ENCODE data around the gene PRG3.

PRG3 gene

GRCh38 chr11:57396744-57397143 lies 15.8 kb upstream of the PRG3 start:
- no peak for TF ChIP-seq CTCF (IDR thresholded peaks at IDR 0.05; ENCODE audit: control insufficient read depth, insufficient read depth, low read depth, low read length, missing control alignments)
- H3K4me3 ChIP-seq (ENCODE audit: control insufficient read depth, low read depth, low read length), result no peak overlapping the region
- no peak for DNase-seq (ENCODE audit: low read depth)

GRCh38 chr11:57395905-57396623 lies 15.1 kb upstream of the PRG3 start:
- DNase-seq (ENCODE audit: low read depth), result no peak
- TF ChIP-seq CTCF (IDR thresholded peaks at IDR 0.05; ENCODE audit: control insufficient read depth, insufficient read depth, low read depth, low read length, missing control alignments), result no peak
- no peak overlapping the region for H3K4me3 ChIP-seq (ENCODE audit: control insufficient read depth, low read depth, low read length)

DNA sequence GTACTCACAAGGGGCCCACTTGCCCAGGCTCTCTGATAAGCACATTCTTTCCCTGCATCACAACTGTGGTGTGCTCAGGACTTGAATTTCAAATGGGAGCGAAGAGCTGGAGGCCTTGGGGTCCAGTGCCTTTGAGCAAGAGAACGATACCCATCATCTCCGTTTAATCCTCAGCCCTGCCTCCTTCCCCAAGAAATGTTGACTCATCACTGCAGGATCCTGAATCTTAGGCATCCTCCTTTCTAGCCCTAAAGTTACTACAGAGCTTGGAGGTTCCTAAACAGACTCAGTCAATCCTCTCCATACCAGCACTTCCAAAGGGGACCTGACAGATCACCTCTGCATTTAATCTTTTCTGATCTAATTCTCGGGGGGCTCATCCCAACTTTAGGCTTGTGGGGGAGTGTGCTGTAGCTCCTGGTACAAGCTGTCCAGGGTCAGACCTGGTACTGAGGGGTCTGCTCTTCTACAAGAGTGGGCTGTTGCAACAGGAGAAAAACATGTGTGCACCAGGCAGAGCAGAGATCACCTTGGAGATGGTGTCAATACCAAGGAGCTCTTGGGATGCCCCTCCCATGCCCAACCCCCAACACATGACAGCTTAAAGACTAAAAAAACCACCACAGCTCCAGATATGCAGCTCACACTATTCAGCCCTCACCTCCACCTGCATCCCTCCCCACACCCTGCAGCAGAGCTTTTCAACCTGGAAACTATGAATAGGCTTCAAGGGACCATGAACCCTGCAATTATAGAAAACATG lies 13.4 kb upstream of the PRG3 start:
- no peak for TF ChIP-seq CTCF (IDR thresholded peaks at IDR 0.05; ENCODE audit: control insufficient read depth, insufficient read depth, low read depth, low read length, missing control alignments)
- no peak for DNase-seq (ENCODE audit: low read depth)
- no peak overlapping the region for H3K4me3 ChIP-seq (ENCODE audit: control insufficient read depth, low read depth, low read length)

GRCh38 chr11:57392763-57393105 lies 11.8 kb upstream of the PRG3 start:
- no peak for TF ChIP-seq CTCF (IDR thresholded peaks at IDR 0.05; ENCODE audit: control insufficient read depth, insufficient read depth, low read depth, low read length, missing control alignments)
- no peak for DNase-seq (ENCODE audit: low read depth)

DNA sequence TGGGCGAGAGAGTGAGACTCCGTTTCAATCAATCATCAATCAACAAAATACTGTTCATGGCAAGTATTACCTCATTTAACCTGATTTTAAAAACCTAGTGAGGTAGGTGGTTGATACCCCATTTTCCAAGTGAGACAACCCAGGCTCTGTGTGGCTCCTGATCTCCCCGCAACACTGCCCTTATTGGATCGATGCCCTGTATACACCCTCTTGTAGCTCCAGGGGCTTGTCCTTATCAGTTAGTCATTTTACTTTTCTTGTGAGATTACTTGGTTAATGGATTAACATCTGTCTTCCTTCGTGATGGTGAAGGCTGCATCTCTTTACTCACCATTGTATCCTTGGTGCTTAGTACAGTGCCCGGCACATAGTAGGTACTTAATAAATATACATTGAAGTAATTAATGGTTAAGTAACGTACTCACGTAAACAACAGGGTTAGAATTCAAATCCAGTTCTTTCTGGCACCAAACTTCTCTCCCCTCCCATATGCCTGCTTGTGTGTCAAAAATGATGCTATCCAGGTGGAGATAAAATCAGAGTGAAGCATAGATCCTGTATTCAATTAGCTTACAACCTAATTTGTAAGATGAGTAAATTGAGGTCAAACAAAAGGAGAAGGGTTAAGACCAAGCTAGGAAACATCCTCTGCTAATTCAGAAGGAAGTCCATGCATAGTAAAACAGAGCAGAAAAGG lies 11.3 kb upstream of the PRG3 start:
- no peak for DNase-seq (ENCODE audit: low read depth)
- no peak for TF ChIP-seq CTCF (IDR thresholded peaks at IDR 0.05; ENCODE audit: control insufficient read depth, insufficient read depth, low read depth, low read length, missing control alignments)
- H3K4me3 ChIP-seq (ENCODE audit: control insufficient read depth, low read depth, low read length), result no peak overlapping the region

More at GRCh38 chr11:57392763-57393105, 11.8 kb upstream of the PRG3 start:
- no peak overlapping the region for H3K4me3 ChIP-seq (ENCODE audit: control insufficient read depth, low read depth, low read length)

- no peak for TF ChIP-seq CTCF (IDR thresholded peaks at IDR 0.05; ENCODE audit: control insufficient read depth, insufficient read depth, low read depth, low read length, missing control alignments)
- no peak overlapping the region for H3K4me3 ChIP-seq (ENCODE audit: control insufficient read depth, low read depth, low read length)
- no peak for DNase-seq (ENCODE audit: low read depth)
Measured at GRCh38 chr11:57391539-57391938, 10.6 kb upstream of the PRG3 start.

Measured in AG09309 (cell line).